Measurements from ENCODE around the gene UNC13A. TPM values are rescaled to one million over a fixed set of nuclear protein-coding genes. Genes with fewer than 3 reads are reported as not detected.

Gene UNC13A
- total and polyA plus RNA-seq, 2 of the 13 experiments (the other 11 are each of a cell fraction or from before 2014, with no cell fraction given): 0.11 to 0.45 TPM

DNA sequence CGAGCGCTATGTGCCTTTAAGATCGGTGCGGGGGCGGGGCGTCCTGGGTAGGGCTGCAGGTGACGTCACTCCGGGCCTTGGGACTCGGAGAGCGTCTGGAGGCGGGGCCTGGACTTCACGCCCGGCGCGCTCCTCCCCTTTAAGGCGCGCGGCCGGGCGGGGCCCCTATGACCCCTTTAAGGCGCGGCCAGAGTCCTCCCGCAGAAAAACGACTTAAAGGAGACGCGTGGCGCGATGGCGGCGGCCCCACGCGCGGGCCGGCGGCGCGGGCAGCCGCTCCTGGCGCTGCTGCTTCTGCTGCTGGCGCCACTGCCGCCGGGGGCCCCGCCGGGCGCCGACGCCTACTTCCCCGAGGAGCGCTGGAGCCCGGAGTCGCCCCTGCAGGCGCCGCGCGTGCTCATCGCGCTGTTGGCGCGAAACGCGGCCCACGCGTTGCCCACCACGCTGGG is 132.7 kb downstream of the UNC13A start, which contains the start of gene COLGALT1 (continued):
- TF ChIP-seq, protein P1, sequence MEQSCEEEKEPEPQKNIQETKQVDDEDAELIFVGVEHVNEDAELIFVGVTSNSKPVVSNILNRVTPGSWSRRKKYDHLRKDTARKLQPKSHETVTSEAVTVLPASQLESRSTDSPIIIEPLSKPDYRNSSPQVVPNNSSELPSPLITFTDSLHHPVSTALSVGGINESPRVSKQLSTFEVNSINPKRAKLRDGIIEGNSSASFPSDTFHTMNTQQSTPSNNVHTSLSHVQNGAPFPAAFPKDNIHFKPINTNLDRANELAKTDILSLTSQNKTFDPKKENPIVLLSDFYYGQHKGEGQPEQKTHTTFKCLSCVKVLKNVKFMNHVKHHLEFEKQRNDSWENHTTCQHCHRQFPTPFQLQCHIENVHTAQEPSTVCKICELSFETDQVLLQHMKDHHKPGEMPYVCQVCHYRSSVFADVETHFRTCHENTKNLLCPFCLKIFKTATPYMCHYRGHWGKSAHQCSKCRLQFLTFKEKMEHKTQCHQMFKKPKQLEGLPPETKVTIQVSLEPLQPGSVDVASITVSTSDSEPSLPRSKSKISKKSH (CRISPR knock-in tag; IDR thresholded peaks at IDR 0.05; ENCODE audit: borderline replicate concordance): 0 out of 2 replicates have a peak, but pooled peaks have one; percentile 2
- TF ChIP-seq ZC3H13 (CRISPR knock-in tag; IDR thresholded peaks at IDR 0.05): no peak
- no peak for TF ChIP-seq CHCHD3 (CRISPR knock-in tag; IDR thresholded peaks at IDR 0.05)
- TF ChIP-seq, protein P2, sequence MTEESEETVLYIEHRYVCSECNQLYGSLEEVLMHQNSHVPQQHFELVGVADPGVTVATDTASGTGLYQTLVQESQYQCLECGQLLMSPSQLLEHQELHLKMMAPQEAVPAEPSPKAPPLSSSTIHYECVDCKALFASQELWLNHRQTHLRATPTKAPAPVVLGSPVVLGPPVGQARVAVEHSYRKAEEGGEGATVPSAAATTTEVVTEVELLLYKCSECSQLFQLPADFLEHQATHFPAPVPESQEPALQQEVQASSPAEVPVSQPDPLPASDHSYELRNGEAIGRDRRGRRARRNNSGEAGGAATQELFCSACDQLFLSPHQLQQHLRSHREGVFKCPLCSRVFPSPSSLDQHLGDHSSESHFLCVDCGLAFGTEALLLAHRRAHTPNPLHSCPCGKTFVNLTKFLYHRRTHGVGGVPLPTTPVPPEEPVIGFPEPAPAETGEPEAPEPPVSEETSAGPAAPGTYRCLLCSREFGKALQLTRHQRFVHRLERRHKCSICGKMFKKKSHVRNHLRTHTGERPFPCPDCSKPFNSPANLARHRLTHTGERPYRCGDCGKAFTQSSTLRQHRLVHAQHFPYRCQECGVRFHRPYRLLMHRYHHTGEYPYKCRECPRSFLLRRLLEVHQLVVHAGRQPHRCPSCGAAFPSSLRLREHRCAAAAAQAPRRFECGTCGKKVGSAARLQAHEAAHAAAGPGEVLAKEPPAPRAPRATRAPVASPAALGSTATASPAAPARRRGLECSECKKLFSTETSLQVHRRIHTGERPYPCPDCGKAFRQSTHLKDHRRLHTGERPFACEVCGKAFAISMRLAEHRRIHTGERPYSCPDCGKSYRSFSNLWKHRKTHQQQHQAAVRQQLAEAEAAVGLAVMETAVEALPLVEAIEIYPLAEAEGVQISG (CRISPR knock-in tag; IDR thresholded peaks at IDR 0.05): no peak
- TF ChIP-seq RBFOX2 (IDR thresholded peaks at IDR 0.05; ENCODE audit: low read depth, low read length): no peak; the same call in 1 of the 2 replicates
- peak; percentile 68 for TF ChIP-seq YY1 (IDR thresholded peaks at IDR 0.05; ENCODE audit: insufficient read depth, insufficient replicate concordance, low read depth, low read length)
- TF ChIP-seq ZNF782 (CRISPR knock-in tag; IDR thresholded peaks at IDR 0.05; ENCODE audit: borderline replicate concordance): no peak
- TF ChIP-seq, protein P3, sequence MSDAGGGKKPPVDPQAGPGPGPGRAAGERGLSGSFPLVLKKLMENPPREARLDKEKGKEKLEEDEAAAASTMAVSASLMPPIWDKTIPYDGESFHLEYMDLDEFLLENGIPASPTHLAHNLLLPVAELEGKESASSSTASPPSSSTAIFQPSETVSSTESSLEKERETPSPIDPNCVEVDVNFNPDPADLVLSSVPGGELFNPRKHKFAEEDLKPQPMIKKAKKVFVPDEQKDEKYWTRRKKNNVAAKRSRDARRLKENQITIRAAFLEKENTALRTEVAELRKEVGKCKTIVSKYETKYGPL (CRISPR knock-in tag; IDR thresholded peaks at IDR 0.05): no peak
- 0 out of 2 replicates have a peak, but pooled peaks have one; percentile 25 for TF ChIP-seq ZNF530 (CRISPR knock-in tag; IDR thresholded peaks at IDR 0.05; ENCODE audit: low read depth)
- TF ChIP-seq, protein P4, sequence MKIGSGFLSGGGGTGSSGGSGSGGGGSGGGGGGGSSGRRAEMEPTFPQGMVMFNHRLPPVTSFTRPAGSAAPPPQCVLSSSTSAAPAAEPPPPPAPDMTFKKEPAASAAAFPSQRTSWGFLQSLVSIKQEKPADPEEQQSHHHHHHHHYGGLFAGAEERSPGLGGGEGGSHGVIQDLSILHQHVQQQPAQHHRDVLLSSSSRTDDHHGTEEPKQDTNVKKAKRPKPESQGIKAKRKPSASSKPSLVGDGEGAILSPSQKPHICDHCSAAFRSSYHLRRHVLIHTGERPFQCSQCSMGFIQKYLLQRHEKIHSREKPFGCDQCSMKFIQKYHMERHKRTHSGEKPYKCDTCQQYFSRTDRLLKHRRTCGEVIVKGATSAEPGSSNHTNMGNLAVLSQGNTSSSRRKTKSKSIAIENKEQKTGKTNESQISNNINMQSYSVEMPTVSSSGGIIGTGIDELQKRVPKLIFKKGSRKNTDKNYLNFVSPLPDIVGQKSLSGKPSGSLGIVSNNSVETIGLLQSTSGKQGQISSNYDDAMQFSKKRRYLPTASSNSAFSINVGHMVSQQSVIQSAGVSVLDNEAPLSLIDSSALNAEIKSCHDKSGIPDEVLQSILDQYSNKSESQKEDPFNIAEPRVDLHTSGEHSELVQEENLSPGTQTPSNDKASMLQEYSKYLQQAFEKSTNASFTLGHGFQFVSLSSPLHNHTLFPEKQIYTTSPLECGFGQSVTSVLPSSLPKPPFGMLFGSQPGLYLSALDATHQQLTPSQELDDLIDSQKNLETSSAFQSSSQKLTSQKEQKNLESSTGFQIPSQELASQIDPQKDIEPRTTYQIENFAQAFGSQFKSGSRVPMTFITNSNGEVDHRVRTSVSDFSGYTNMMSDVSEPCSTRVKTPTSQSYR (CRISPR knock-in tag; IDR thresholded peaks at IDR 0.05; ENCODE audit: borderline replicate concordance): no peak
- peak; percentile 95 for TF ChIP-seq SP4 (CRISPR knock-in tag; IDR thresholded peaks at IDR 0.05)
- no peak for TF ChIP-seq ZNF33B (CRISPR knock-in tag; IDR thresholded peaks at IDR 0.05)
- no peak for TF ChIP-seq RAD21 (CRISPR knock-in tag; IDR thresholded peaks at IDR 0.05)
- TF ChIP-seq, protein P5, sequence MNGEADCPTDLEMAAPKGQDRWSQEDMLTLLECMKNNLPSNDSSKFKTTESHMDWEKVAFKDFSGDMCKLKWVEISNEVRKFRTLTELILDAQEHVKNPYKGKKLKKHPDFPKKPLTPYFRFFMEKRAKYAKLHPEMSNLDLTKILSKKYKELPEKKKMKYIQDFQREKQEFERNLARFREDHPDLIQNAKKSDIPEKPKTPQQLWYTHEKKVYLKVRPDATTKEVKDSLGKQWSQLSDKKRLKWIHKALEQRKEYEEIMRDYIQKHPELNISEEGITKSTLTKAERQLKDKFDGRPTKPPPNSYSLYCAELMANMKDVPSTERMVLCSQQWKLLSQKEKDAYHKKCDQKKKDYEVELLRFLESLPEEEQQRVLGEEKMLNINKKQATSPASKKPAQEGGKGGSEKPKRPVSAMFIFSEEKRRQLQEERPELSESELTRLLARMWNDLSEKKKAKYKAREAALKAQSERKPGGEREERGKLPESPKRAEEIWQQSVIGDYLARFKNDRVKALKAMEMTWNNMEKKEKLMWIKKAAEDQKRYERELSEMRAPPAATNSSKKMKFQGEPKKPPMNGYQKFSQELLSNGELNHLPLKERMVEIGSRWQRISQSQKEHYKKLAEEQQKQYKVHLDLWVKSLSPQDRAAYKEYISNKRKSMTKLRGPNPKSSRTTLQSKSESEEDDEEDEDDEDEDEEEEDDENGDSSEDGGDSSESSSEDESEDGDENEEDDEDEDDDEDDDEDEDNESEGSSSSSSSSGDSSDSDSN (CRISPR knock-in tag; IDR thresholded peaks at IDR 0.05): no peak
- TF ChIP-seq MXI1 (IDR thresholded peaks at IDR 0.05; ENCODE audit: borderline replicate concordance, low read depth, low read length): 0 out of 3 replicates have a peak, but pooled peaks have one; percentile 17

All from HepG2 (cell line).